CD4-positive, alpha-beta T cell treated with Interferon alpha-2 for 1 hour (primary cell): ENCODE results near the gene NR1I2.

Experiments
- DNase-seq, 2 donors: peaks; one replicate each; pipeline ENCODE4 v3.0.0-alpha.2; 2020 to 2022

NR1I2 gene

DNA sequence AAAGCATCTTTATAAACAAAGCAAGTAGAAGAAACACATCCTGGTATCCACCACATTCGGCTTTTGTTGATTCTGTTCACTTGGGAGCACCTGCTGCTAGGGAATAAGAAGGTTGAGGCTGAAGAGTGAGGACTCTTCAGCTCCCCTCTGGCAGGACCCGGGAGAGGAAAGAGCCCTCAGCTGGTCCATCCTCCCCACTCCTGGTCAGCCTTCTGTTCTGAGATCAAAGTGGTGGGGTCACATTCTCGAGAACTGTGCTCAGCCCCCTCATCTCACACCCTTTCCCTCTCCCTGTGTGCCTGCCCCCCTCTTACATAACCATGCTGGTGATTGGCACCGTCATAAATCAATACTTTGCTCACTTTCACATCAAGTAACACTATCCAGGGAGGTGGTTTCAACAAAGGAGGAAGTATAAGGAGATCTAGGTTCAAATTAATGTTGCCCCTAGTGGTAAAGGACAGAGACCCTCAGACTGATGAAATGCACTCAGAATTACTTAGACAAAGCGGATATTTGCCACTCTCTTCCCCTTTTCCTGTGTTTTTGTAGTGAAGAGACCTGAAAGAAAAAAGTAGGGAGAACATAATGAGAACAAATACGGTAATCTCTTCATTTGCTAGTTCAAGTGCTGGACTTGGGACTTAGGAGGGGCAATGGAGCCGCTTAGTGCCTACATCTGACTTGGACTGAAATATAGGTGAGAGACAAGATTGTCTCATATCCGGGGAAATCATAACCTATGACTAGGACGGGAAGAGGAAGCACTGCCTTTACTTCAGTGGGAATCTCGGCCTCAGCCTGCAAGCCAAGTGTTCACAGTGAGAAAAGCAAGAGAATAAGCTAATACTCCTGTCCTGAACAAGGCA lies at the start of gene NR1I2:
NR1I2 (plus strand) TSS at position 772 of the 869 bp plus-strand sequence.
- DNase-seq, result no peak

DNA sequence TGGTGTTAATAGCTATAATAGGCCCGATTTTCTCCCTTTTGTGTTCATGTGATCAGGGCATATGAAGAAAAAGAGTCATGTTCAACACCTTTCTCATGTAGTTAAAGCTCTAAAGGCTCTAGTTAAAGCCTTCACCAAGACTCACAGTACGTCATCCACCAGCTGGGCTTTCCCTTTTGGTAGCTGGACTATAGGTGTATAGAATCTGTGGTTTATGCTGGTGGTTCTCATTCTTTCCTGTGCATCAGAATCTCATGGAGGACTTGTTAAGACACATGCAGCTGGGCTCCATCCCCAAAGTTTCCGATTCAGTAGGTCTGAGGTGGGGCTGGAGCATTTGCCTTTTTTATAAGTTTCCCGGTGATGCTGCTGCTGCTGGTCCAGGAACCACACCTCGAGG lies 48.1 kb upstream of the NR1I2 start:
- DNase-seq, result no peak

DNA sequence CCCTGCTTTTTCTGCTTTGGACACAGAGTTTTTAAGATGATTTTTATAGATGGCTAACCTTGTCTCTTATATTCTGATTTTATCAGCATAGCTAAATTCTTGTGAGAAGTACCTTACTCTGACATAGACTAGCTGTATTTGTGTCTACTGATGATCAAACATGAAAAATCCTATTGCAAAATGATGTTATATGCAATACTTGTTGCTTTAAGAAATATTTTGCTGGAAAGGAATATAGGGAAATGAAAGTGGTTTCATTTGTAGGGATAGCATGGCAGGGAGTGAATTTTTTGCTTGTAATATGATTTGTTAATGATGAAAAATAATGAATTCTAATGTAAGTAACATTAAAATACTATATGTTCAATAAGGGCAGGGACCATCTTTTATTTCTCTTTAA lies 43.2 kb upstream of the NR1I2 start:
- DNase-seq, result no peak

DNA sequence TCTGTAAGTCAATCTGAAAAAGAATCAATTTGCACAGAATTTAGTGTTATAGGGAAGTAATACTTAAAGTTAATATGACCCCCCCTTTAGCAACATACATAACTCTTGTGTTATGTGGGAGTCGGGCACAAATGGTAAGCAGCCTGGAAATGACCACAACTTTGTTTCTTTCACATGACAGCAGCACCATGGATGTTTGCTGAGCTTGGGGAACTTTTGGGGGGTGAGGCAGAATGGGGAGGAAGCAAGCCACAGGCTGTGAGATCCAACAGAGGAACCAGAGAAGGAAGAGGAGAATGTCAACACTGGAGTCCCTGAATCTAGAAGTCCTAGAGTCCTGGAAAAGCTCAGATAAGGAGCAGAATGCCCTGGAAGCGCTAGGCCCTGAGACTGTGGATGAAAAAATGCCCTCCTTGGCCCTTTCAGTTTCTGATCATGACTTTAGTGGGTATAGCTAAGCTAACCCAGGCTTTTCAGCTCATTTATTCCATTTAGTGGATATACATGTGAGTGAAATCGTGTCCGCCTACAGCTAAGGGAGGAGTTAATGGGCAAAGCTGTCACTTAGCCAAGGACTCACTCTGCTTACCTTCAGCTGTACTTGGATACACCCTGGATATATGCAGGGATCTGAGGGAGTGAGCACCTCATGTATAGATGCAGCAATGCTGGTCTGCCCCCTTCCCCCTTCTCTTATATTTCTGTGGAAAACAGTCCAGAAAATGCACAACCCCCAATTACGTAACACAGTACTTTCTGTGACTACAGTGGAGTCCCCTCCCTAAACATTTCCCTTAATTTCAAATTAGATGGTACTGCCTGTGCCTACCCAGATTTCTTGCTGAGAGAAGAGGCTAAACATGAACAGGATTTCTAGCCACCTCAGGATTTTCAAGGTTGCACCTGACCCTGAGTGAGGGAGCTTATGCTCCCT lies 40.0 kb upstream of the NR1I2 start:
- DNase-seq, result no peak

DNA sequence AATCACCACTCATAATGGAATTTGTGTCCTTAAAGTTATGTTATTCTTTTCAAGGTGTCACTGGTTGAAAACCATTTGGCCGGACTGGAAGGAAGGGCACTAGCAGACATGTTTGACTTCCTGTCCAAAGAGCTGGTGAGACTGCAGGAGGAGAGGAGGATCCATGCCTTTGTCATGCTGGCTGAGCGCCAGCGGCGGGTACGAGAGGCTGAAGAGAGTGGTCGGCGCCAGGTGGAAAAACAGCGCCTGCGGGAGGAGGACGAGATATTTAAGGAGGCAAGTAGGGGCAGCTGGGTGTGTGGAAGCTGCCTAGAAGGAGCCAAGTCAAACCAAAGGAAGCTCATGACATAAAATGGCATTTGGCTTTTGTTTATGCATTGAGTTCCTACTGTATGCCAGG lies 38.0 kb upstream of the NR1I2 start:
- DNase-seq, result no peak

DNA sequence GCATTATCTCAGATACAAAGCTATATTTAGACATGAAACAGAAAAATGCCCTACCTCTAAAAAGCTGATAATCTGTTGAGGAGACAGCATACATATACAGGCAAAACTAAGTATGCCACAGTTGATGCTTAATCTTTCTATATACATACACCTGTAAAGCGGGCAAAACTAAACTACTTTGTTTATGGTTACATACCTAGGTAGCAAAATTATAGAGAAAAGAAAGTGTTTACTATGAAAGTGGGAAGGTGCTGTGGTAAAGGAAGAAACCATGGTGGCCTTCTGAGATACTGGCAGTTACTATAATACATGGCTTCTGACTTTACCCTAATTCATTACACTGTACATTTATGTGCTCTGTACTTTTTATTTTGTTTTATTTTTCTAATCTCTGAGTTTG lies 36.0 kb upstream of the NR1I2 start:
- no peak for DNase-seq

DNA sequence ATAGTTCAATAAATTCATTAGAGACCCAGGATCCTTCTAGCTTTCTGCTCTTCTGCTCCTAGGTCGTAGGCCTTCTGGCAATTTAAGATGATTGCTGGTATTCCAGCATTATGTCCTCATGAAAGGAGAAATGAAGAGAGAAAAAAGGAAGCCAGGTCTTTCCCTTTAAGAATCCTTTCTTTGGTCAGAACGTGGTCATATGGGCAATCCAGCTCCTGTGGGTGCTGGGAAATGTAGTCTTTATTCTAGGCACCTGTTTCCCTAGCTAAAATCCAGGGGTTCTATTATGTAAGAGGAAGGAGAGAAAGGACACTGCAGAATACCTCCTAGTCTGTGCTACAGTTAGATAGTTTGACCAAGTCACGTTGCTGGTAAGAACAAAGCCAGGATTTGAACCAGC lies 35.5 kb upstream of the NR1I2 start:
- no peak for DNase-seq

DNA sequence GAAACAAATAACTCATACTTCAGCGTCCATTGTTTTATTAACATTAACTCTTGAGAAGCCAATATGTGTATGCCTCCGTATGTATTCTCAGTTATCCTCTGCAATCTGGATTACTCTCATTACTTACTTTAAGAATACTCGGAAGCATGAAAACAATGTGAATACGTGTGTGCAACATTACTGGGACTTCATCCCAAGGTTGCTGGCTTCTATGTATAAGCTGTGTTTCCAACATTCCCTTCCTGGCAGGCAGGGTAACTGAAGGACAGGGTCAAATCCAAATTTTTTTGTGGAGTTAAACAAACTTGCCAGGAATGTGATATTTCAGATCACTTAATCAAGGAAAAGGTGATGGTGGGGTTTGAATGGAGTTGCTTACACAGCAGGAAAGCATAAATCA lies 34.5 kb upstream of the NR1I2 start:
- DNase-seq, result no peak

DNA sequence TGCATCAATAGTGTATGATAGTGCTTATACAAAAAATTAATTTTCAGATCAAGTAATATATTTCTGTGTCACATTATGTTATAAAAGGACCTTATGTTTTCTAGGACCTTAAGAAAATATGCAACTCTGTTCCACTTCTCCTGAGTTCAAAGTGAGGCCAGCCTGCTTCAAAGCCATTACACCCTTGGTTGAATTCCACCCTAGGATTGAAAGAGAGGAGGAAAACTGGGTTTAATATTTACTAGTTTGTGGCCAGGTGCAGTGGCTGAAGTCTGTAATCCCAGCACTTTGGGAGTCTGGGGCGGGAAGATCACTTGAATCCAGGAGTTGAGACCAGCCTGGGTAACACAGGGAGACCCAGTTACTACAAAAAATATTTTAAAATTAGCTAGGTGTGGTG lies 32.9 kb upstream of the NR1I2 start:
- DNase-seq, result no peak

DNA sequence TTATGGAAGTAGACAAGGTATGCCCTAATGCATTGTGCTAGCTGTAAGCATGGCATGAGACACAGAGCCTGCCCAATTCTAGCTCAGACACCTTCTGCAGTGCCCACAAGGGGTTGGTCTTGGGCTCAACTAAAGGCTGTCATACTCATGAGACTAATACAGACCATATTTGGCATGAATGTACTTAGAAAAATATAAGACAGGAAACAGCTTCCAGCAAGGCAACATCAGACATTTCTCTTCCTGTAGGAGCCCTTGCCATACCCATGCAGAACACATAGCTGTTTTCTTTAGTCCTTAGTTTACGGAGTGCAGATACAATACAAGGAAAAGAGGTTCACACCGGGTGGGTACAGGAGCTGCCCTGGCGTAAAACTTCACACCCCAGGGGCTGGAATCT lies 30.5 kb upstream of the NR1I2 start:
- no peak for DNase-seq

DNA sequence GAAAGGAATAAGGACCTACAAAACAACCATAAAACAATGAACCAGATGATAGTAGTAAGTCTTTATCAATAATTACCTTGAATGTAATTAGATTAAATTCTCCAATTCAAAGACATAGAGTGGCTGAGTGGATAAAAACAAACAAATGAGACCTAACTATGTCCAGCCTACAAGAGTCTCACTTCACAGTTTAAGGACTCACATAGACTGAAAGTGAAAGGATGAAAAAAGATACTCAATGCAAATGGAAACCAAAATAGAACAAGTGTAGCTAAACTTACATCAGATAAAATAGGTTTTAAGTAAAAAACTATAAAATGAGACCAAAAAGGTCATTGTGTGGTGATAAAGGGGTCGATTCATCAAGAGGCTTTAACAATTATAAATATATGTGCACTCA lies 21.9 kb upstream of the NR1I2 start:
- no peak for DNase-seq

DNA sequence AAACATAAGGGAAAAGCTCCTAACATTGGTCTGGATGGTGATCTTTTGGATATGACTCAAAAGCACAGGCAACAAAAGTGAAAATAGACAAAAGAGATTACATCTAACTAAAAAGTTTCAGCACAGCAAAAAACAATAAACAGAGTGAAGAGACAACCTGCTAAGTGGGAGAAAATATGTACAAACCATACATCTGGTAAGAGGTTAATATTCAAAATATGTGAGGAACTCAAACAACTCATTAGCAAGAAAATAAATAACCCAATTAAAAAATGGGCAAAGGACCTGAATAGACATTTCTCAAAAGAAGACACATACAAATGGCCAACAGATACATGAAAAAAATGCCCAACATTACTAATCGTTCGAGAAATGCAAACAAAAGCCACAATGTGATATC lies 19.0 kb upstream of the NR1I2 start:
- DNase-seq, result no peak

DNA sequence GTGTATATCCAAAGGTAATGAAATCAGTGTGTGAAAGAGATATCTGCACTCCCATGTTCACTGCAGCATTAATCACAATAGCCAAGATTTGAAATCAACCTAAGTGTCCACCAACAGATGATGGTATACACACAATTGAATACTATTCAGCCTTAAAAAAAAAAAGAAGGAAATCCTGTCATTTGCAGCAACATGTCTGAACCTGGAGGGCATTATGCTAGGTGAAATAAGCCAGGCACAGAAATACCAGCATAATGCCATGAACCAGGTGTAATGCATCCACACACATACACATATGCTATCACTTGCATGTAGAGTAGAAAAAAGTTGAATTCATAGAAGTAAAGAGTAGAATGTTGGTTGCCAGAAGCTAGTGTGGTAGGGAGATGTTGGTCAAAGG lies 18.4 kb upstream of the NR1I2 start:
- no peak for DNase-seq

DNA sequence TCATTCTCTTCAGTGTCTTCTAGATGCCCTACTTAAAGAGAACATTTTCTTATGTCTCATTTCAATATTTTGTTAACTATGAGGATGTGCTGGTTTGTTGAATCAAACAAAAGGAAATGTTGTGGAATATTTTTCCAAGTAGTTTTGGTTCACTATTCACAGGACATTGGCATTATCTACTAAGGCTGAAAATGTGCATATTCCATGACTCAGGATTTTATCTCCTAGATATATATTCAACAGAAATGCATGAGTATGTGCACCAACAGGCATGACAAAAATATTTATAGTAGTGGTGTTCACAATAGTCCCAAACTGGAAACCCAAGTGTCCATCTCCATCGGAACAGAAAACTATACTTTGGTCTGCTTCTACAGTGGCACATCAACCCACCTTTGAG lies 16.7 kb upstream of the NR1I2 start:
- no peak for DNase-seq

DNA sequence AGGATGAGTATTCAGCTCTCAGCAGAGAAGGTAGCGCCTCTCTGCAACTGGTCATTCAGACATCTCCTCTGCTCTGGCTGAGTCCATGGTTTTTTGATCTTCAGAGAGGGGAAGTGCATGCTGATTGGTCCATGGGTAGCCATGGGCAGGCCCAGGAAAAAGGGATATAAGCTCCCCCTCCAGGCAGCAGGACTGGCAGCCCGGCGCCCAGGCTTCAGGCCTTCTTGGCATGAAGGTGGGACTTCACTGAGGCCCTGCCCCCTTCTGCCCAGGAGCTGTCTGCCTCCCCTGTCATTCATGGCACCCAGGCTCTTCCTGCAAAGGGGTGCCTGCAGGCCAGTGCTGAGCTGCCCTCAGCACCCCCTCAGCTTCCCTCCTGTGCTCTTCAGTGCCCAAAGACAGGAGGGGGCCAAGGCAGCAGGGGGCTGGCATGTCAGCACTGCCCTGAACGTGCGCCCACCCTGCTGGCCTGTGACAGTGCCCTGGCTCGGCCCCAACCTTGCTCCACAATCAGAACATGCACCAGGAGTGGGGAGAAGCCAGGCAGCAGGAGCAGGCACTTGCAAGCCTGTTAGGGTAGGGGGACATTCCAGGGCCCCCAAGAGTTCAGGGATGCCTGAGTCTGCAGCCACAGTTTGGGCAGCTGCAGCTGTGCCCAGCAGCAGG lies 13.8 kb upstream of the NR1I2 start:
- no peak for DNase-seq

DNA sequence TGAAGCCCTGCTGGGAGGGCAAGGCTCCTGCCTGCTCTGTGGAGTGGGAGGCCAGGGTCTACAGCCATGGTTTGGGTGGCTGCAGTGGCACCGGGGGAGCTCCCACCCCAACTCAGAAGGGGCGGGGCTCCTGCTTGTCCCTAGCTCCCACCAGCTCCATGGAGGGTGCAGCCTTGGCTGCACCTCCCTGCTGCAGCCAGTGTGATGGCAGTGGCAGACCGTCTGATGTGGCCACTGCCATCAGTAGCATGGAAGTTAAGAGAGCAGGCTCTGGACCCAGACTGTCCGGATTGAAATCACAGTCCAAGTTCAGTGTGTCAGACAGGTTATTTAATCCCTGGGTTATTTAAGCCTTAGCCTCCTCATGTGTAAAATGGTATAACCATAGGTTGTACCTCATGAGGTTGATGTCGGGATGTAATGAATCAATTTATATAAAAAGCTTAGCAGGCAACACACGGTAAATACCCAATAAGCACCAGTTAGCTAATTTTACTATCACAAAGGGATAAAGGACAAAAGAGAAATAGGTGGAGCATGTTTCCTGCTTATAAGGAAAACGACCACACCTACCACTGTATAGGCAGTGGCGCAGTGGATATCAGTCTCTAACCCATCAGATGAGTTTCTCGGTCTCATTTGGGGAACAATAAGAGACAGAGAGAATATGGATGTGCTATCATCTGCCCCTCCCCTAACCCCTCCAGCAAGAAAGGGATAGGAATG lies 13.1 kb upstream of the NR1I2 start:
- DNase-seq, result no peak

DNA sequence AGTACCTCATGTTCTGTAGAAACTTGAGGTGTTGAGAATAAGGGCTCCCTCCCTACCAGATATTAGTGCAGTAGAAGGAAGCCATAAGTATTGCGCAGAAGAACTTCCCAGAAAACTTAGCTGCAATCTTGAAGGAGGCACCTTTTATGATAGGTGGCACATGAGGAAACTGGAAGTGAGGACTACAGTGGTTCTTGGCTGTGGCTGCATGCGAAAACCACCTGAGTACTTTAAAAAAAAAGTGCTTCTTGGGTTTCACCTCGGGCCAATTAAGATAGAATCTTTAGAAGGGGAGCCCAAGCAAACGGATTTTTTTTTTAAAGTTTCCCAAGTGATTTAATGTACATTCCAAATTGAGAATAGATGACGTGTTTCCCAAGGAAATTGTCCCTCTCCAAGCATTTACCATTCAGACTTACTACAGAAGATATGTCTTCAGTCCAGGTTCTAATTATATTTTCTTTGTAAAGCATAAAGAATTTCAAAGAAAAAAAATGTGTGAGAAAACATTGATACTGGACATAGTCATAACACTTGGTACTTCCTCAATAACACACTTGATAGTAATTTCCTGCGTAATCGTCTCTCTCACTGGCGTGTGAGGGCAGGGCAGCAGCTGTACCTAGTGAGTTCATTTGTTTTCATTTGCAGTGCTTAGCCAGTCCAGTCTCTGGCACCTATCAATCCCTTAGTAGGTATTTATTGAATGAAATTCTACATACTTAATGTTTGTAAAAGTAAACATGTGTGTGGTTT lies 12.3 kb upstream of the NR1I2 start:
- no peak for DNase-seq

DNA sequence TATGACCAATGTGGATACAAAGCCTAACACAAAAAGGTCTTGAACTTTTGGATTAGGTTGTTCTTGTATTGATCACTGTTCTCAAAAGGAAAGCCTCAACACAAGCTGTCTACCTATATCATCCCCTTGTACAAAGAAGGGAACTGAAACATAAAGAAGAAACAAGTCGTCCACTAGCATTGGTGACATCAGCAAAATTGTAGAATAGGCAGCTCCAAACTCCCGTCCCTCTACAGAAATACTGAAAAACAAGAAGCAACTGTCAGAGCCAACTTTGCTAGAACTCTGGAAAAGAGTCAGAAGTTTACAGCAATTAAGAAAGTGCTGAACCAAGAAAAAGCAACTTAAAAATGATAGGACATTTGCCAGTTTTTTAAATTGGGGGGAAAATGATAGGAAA lies 7.5 kb upstream of the NR1I2 start:
- DNase-seq, result no peak

DNA sequence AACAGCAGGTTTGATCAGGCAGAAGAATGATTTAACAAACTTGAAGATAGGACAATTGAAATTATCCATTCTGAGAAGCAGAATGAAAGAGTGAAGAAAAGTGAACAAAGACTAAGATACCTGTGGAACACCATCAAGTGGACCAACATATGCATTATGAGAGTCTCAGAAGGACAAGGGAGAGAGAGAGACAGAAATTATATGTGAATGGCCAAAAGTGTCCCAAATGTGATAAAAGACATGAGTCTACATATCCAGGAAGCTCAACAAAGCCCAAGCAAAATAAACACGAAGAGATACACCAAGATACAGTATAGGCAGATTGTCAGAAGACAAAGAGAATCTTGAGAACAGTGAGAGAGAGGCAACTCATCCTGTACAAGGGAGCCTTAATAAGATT lies 5.6 kb upstream of the NR1I2 start:
- DNase-seq, result no peak

DNA sequence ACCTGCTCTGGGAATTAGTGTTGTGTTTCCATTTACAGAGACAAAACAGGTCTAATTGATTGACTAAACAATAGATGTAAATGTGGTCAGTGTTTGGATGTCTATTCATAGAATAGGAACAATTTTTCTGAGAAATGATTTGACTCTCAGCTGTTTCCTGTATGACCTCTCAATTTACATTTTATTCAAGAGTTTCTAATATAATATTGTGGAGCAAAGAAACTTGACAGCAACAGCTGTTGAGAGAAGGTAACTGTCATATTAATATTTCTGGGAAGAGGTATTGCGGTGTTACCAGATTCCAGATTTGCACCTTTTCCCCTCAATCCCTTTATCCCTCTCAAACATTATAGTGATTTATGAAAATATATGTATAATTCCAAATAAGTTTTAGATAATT lies 3.7 kb upstream of the NR1I2 start:
- DNase-seq, result no peak

DNA sequence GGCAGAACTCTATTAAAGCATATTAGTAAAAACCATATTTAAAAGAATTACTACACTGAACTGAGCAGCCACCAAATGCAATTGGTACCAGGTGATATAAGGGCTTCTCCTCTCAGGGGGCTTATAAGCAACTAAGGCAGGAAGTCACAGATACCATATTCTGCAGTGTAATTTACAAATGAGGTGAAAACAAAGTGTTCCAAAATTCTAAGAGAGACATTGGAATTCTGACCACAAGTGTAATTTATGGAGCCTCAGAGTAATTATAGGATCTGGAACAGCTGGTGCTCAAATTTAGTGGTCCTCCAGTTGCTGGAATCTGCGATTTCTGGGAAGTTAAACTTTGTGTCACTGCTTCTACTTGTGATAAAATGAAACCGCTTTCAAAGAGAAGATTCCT lies 3.1 kb upstream of the NR1I2 start:
- no peak for DNase-seq

DNA sequence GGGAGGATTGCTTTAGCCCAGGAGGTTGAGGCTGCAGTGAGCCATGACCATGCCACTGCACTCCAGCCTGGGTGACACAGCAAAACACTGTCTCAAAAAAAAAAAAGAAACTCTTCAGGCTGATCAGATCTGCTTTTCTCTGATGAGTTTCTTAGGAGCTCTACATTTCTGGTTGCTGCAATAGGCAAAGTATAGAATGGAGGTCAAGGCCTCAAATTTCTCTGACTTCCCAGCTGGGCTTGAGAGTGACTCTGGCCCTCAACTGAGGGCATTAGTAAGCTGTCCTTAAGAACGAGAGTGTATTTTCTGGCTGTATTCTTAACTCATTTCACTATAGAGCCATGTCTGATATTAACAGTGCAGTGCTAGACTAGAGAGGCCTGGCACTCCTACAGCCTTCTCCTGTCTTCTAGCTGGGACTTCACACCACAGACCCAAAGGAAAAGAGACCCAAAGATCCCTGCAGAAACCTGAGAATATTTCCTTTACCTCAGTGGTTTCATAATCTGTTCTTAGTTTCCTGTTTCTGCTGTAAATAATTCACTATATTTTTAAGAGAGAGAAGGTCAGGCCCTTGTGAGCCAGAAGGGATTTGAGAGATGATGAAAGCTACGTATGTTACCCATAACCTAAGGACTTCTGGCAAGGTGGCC lies 2.0 kb upstream of the NR1I2 start:
- DNase-seq, result no peak
